NCI-H446 (cell line): Measurements from ENCODE around the gene MPND.

ENCODE experiments used
- DNase-seq, 2 experiments: peaks; one replicate each; lab custom pipeline; 2025; lab: John Stamatoyannopoulos, UW

MPND gene

GRCh38 chr19:4403005-4403761, 59.8 kb downstream of the MPND start:
- no peak for DNase-seq

- DNase-seq, result no peak
Measured at GRCh38 chr19:4405977-4406376, 62.6 kb downstream of the MPND start.

- DNase-seq, result no peak
Measured at GRCh38 chr19:4406626-4407025, 63.3 kb downstream of the MPND start.

GRCh38 chr19:4409123-4409933, 66.0 kb downstream of the MPND start:
- no peak for DNase-seq
